ENCODE results near the gene STX11.
A peak's percentile ranks its signal among the peaks of the same experiment; 100 is the strongest.
"Not testable (repeated sequence)": the region's sequence is repeated elsewhere in the genome, so short reads cannot be mapped to it uniquely, and the experiment has no call there.

Gene STX11

DNA sequence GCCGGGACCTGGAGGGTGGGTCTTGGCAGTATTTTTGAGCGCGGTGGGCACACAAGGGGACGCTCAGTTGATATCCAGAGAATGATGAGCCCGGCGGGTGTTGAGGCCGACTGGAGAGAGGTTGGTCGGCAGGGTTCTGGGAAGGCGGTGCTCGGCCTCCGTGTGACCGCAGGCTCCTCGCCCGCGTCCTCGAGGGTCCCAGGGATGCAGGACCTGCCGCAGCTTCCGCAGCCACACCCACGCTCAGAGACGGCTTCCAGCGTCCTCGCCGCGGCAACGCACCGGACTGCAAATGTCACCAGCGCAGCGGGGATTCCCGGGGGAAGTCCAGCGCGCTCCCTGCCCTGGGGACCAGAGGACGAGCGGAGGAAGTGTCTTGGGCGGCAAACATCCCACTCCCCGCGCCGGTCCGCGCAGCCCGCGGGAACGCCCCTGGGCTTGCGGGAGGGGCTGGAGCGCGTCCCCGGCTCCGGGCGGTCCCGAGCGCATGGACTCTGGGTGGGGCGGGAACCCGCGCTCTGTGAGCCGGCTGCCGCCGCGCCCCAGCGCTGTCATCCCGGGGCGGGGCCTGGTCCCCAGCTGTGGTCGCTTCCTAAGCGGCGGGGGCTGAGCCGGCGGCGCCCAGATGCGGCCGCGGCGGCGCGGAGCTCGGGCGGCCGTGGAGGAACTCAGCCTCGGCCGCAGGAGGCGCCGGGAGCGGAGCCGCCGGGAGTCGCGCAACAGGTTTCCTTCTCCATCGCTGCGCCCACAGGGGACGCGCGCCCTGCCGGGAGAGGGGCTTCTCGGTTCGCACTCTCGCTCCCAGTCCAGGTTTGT lies at the start of gene STX11:
STX11 (plus strand) TSS at position 624 of the 816 bp plus-strand sequence. CDS start 36,111 bp downstream, outside the sequence.
- DNase-seq (ENCODE audit: low read depth in 2 of 3, low spot score in 1 of 3): peak; percentile 50 to 82 (median 62)

DNA sequence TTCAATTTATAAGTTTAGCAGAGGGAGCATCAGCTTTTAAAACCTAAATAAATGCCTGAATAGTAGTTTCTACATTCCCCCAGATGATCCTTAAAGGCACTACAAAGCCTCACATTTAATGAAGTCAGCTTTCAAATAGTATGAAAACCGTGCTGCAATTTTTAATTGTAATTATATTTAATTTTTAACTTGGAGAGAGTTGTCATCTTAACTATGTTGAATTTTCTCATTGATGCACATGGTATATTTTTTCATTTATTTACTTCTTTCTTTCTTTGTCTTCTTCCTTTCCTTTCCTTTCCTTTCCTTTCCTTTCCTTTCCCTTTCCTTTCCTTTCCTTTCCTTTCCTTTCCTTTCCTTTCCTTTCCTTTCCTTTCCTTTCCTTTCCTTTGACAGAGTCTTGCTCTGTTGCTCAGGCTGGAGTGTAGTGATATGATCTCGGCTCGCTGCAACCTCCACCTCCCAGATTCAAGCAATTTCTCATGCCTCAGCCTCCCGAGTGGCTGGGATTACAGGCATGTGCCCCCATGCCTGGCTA lies 47.2 kb upstream of the STX11 start:
- DNase-seq (ENCODE audit: low read depth in 2 of 3, low spot score in 1 of 3): no peak

DNA sequence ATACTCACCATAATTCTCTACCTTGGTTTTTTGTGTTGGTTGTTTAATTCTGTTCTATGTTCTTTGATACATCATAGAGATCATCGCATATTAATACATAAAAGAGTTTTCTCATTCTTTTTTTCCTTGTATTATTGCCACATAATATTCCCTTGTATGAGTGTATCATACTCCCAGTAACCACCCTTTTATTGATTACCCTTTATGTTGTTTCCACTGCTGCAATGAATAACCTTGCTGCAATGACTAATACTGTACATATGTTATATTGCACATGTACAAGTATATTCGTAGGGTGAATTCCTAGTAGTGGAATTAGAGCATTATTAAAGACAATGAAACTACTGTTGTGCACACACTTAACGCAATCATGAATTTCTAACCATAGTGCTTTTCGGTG lies 45.8 kb upstream of the STX11 start:
- no peak for DNase-seq (ENCODE audit: low read depth in 2 of 3, low spot score in 1 of 3)

DNA sequence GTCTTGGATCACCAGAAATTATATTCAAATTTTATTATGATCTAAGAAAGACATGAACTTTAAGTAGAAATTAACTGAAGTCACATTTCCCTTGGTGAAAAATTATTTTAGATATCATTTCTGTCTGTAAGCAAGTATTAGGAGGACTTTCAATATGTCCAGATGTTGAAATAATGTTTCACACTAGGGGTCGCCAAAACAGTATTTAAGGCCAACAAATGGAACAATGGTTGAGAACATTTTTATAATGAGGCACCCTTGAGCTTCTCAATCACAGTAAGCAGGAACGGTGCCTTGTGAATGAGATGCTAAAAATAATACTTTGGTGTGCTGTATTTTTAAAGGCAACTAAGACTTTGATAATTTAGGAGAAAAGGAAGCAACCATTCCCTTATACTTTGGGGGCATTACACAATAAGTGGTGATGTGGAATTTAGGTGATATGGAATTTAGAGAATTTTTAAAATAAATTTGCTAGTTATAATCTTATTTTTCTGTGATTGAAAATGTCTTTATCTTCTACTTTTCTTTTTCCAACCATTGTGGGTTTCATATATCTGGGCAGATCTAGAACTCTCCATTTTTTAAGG lies 45.3 kb upstream of the STX11 start:
- DNase-seq (ENCODE audit: low read depth in 2 of 3, low spot score in 1 of 3): peak in 1 of 3 donors; percentile 72

DNA sequence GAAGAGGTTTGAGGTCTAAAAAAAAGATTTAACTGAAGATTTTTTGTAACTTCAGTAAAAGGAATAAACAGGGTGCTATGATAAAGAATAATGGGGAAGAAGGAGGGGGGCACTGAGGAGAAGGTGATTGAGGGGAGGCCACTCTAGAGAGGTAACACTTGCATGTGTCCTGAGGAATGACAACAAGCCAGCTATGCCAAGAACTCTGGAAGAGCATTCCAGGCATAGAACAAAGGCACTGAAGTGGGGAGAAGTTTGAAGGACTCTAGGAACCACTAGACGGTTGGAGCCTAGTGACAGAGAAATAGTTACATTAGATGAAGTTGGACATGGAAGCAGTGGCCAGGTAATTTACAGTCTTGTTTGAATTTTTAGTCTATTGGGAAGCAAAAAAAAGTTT lies 44.1 kb upstream of the STX11 start:
- DNase-seq (ENCODE audit: low read depth in 2 of 3, low spot score in 1 of 3): no peak

DNA sequence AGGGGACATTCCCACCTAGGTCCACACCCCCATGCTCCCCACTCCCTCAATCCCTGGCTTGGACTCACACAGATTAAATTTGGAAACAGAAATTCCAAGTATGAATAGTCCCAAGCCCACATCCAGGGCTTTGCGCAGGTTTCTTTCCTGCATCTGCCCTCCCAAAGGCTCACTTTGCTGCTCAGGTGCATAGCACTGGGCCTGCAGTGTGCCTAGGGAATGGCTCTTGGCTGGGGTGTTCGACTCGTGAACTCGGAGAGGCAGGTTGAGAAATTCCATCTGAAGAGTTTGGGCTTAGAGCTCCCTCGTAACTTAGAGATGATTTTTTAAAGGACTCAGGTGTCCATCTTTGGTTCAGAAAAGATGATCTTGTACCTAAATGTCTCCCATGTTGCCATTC lies 40.1 kb upstream of the STX11 start:
- DNase-seq (ENCODE audit: low read depth in 2 of 3, low spot score in 1 of 3): no peak

DNA sequence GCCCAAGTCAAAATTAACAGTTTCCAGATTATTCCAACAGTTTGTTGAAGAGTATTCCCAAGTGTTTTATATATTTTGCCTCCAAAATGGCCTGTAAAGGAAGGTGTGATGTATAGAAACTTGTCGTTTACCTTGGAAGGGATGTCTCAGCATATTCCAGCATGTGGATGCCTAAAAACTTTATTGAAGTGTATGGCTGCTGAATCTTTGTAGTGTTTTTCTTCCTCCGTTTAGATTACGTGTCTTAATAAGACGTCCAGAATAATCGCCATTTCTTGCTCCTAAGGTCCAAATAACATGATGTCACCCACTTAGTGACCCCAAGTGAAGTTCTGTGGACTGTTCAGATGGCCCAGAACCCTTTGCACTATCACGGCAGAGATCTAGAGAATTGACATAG lies 37.0 kb upstream of the STX11 start:
- no peak for DNase-seq (ENCODE audit: low read depth in 2 of 3, low spot score in 1 of 3)

DNA sequence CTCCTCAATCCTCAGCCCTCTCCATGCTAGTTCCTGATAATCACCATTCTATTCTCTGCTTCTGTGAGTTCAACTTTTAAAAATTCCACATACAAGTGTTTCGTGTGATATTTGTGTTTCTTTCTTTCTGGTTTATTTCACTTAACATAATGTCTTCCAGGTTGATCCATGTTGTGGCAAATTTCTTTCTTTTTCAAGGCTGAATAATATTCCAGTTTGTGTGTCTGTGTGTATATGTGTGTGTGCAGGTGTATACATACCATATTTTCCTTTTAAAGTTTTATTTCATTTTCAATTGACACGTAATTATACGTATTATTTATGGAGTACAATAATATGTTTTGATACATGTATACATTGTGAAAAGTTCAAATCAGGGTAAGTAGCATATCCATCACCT lies 35.1 kb upstream of the STX11 start:
- DNase-seq (ENCODE audit: low read depth in 2 of 3, low spot score in 1 of 3): no peak

DNA sequence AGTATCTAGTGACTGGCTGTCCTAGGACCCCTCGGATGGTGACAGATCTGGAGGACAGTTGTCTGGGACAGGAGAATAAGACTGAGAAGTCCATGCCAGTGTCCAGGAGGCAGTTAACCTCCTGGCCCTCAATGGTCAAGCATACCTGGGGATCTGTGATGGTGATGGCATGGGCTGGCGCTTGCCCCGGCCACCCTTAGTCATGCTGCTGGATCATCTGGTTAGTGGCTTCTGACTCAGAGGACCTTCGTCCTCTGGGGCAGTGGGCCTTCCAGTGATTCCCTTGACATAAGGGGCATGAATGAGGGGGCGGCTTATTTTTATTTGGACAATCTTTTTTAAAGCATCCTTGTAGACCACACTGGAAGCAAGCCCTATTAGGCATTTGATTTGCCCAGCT lies 30.9 kb upstream of the STX11 start:
- no peak for DNase-seq (ENCODE audit: low read depth in 2 of 3, low spot score in 1 of 3)

DNA sequence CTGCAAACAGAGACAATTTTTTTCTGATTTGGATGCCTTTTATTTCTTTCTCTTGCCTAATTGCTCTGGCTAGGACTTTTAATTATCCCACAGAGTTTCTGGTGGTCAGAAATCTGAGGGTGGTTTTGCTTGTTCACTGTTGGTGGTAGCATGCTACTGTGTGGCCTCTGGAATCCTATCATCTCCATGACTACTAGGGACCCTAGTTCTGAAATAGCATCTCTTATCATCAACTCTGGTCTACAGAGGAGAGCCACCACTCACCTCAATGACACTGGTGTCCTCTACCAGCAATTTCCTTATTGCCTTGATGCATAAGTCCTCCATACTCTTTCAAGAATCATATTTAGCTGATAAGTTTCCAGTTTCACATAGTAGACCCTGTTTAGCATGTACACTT lies 27.5 kb upstream of the STX11 start:
- no peak for DNase-seq (ENCODE audit: low read depth in 2 of 3, low spot score in 1 of 3)

DNA sequence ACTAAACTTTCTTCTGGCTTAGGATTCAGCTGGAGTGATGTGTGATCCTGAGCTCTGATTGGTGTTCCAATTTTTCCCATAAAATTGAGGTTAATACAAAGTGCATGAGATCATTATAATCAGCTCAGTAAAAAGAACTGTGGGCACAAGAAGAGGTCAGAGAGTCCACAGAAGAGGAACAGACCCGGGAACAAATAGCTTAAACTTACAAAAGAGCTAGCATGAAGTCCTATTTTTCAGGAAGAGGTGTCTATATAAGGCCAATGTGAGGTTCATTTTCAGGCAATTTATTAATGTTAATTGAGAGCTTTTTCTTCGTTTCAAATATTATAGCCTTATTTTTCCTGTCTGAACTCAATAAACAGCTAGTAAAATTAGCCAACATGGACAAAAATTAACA lies 26.9 kb upstream of the STX11 start:
- DNase-seq (ENCODE audit: low read depth in 2 of 3, low spot score in 1 of 3): no peak

DNA sequence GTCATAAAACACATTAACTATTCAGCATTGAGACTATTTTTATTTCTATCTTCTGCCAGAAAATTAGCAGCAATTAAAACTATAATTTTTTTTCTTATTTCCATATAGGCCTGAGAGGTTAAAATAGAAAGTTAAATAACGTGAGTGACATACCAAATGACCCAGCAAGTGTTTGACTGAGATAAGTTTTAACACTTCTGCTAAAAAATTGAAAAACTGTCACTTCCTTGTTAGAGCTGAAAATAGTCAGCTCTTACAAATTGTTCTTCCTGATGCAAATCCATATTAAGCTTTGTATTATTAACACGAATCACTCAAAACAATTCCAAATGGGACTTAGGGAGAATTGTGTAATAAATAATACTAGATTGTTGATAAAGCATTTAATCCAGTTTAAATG lies 26.5 kb upstream of the STX11 start:
- no peak for DNase-seq (ENCODE audit: low read depth in 2 of 3, low spot score in 1 of 3)

DNA sequence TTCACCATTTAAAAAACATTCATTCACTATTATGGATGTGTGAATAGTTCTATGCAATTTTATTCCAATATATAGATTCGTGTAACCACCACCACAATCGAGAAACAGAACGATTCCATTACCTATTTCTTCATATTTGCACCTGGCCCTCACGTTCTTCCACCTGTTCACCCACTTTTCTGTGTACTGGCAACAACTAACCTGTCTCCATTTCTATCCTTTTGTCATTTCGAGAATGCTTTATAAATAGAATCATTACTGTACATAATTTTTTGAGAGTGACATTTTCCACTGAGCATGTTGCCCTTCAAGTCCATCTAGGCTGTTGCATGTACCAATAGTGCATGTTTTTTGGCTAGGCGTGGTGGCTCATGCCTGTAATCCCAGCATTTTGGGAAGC lies 23.2 kb upstream of the STX11 start:
- DNase-seq (ENCODE audit: low read depth in 2 of 3, low spot score in 1 of 3): no peak

DNA sequence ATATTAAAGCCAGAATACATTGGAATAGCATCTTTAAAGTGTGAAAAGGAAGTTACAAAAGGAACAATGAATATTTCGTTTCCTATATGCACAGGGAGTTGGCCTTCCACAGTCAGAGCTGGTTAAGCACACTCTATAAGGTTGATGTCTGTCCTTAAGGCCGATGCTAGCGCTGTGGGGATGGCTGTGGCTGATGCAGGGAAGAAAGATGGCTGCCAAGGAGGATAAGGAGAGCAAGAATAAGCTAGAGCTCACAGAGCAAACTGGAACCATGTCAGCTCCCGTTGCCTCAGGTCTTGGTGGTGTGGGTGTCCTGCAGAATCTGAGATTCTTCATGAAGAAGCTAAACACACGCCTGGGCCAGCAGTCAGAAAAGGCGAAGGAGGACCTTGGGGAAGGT lies 20.8 kb upstream of the STX11 start:
- DNase-seq (ENCODE audit: low read depth in 2 of 3, low spot score in 1 of 3): no peak

DNA sequence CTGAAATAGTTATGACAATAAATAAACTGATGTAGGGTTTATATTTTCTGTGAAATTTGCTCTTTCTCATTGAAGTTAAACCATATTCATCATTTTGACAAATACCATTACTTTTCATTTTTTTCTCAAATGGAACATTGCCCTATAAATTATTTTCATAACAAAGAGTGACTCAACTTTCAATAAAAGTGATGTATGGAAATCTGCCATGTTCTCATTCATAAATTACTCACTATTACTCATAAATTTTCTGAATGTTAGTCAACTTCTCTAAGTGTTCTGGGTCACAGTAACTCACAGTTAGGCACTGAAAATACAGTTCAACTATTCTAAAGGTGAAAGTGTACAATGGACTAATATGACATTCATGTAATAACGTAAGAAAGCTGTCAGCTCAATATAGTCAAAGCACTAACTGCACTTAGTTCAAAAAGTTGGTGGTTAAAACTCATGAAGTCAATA lies 19.0 kb upstream of the STX11 start:
- no peak for DNase-seq (ENCODE audit: low read depth in 2 of 3, low spot score in 1 of 3)

DNA sequence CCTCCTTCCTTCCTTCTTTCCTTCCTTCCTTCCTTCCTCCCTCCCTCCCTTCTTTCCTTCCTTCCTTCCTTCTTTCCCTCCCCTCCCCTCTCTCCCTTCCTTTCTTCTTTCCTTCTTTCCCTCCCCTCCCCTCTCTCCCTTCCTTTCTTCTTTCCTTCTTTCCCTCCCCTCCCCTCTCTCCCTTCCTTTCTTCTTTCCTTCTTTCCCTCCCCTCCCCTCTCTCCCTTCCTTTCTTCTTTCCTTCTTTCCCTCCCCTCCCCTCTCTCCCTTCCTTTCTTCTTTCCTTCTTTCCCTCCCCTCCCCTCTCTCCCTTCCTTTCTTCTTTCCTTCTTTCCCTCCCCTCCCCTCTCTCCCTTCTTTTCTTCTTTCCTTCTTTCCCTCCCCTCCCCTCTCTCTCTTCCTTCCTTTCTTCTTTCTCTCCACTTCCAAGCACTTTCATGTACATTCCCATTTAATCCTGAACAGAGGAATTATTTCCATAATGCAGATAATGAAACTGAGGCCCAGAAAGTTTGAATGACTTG lies 18.1 kb upstream of the STX11 start:
- not testable (repeated sequence) for DNase-seq (ENCODE audit: low read depth in 2 of 3, low spot score in 1 of 3)

DNA sequence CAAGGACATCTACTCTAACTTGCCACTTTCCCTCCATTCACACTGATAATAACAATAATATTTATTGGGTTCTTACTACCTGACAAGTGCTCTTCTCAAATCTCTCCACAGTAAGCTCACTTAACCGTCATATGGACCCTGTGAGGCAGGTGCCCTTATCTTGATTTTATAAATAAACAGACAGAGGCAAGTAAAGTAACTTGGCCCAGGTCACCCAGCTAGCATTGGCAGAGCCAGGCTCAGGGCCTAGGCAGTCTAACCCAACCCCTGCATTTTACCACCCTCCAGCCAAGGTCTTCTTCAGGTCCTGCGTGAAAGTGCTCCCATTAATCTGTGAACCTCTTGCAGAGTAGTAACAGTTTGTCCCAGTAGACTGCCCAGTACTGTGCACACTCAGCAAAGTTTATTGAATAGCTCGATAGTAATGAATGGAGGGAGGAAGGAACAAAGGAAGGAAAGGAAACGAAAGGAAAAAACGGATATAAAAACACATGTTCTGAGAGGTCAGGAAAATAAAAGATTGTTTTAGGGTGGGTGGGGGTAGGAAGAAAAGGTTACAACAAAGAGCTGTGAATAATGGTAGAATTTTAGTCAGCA lies 17.0 kb upstream of the STX11 start:
- no peak for DNase-seq (ENCODE audit: low read depth in 2 of 3, low spot score in 1 of 3)

DNA sequence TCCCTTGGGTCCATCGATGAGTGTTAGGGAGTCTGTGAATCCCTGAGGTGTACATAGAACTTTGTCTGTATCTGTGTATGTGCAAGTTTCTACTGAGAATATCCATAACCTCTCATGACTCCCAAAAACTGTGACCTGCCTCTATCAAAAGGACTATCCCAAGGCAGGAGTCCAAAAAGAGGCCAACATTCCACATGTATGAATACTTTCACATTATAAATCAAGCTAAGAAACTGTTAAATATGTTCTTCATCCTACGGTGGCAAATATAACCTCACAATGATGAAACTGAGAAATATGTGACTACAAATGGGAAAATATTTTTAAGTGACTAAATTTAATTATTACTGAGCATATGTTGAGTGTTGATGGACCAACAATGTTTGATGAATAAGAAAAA lies 16.1 kb upstream of the STX11 start:
- no peak for DNase-seq (ENCODE audit: low read depth in 2 of 3, low spot score in 1 of 3)

DNA sequence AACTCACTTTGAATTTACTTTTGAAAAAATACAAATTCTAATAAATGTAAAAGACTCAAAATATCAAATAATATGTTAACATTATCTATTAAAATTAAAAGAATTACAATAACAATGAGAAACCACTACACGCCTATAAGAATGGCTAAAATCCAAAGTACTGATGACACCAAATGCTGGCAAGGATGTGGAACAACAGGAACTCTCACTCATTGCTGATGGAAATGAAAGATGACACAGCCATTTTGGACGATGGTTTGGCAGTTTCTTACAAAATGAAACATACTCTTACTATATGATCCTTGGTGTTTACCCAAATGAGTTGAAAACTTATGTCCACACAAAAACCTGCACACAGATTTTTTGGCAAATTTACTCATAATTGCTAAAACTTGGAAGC lies 15.6 kb upstream of the STX11 start:
- no peak for DNase-seq (ENCODE audit: low read depth in 2 of 3, low spot score in 1 of 3)

DNA sequence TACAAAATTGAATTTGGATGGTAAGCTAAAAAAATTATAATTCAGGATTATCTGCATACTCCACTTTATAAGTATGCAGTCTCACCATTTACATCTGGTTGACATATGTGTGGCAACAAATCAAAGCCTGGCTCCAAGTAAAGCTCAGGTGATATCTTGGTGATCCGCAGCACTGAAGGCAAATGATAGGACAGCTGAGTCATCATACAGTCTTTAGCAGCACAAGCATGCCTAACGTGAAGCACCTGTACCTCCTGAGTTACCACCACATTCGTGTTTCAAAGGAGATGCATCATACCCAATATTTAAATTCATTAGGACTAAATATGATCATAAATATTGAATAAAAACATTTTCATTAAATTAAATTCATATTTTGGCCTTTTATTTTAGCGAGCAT lies 11.8 kb upstream of the STX11 start:
- no peak for DNase-seq (ENCODE audit: low read depth in 2 of 3, low spot score in 1 of 3)

DNA sequence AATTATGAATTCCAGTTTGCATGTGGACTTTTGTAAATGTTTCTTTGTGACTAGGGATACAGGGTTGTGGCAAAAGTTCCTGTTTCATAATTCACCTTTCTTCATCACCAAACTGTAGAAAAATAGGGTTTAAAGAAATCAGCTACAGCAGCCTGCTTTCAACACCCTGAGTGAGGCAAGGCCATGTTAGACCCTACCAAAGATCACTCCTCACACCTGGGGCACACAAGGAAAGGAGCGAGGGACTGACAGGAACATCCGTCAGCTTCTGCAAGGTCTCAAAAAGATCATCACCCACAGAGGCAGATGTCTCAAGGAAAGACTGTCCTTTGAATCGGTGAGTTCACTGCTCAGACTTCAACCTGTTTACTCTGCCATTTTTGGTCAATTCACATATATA lies 10.5 kb upstream of the STX11 start:
- DNase-seq (ENCODE audit: low read depth in 2 of 3, low spot score in 1 of 3): no peak

DNA sequence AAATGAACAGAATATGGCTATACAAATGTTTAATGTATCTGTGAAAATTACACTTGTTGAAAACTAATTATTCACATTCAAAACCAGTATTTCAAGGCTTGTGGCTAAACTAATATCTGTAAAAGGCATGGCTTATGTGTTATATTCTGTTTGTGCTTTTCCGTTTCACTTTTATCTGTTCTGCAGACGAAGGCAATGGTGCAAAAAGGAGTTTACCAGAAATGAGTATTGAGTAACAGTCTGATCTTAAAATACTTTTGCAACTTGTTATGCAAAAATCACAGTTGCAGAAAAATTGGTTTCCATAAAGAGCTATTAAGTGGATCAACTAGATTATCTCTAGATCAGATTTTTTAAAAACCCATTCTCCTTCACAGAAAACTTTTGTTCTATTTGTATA lies 9.4 kb upstream of the STX11 start:
- no peak for DNase-seq (ENCODE audit: low read depth in 2 of 3, low spot score in 1 of 3)
